GM21723 (cell line): ENCODE data around the gene ATP5PD.
"Not testable (repeated sequence)": the region's sequence is repeated elsewhere in the genome, so short reads cannot be mapped to it uniquely, and the experiment has no call there.

ENCODE experiments used
- ATAC-seq: cut with Tn5 transposase; IDR thresholded peaks from one replicate; pipeline ENCODE4 v1.9.1; 2021; ENCODE audit warnings: mild to moderate bottlenecking, moderate library complexity; ENCODE audit not compliant: unreplicated experiment

The ATP5PD gene

GRCh38 chr17:75059369-75060345 is 12.9 kb upstream of the ATP5PD start:
- no peak for ATAC-seq

DNA sequence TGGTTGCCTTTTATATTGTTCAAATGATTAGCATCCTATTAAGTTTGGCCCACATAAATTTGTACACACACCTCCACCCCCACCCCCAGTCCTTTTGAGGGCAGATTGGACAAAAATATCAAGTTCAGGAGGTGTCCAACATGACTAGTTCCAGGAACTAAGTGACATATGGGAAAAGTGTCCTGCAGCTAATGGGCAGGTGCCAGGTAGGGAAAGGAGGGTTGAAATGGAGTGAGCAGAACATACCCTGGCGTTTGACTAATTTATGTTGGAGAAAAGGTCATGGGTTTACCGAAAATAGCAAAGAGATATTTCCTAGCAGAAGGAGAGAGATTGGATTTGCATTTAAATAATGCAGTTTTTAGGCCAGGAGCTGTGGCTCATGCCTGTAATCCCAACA is 5.2 kb upstream of the ATP5PD start:
- ATAC-seq, result no peak

- no peak for ATAC-seq
Measured at GRCh38 chr17:75049706-75050105, 2.9 kb upstream of the ATP5PD start.

DNA sequence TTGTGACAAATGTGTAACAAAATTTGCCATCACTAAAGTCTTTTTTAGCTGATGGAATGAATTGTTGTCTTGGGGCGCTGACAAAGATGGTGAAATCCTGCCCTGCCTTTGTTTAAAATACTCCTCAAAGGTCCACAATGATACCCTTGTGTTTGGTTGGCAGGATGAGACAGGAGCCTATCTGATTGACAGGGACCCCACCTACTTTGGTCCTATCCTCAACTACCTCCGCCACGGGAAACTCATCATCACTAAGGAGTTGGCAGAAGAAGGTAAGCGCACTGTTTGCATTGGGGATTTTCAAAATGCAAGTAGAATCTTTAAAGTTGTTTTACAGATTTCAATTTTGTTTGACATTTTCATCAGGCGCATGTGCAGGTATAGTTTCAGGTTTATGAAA is 2.3 kb upstream of the ATP5PD start:
- no peak for ATAC-seq

DNA sequence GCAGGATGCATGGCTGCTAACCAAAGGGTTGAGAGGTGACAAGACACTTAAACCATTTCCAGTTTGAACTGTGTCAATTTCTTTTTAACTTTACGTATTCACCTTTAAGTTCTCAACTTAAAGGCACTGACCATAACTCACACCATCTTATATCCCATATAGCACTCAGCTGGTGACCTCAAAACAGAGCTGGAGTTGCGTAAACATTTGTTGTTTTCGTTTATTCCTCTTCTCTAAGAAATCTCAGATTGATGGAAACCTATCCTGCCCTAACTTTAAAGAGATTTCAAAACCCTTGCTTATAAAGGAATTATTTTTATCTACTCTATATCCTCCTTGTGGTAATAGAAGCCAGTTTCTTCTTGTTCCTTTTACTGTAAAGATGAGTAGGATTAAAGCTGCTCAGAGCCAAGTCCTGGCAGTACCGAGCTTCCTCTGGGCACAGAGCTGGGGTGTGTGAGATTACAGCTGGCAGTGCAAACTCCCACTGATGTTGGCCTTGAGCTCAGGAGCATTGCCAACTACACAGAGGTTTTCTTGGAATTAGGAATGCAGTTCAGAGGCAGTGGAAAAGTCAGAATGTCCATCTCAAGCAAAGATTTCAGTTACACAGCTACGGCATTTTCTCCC is 1.6 kb upstream of the ATP5PD start:
- ATAC-seq, result no peak

- peak; percentile 20 for ATAC-seq
Measured at GRCh38 chr17:75047398-75048098, 779 bp upstream of the ATP5PD start.

- ATAC-seq, result not testable (repeated sequence)
Measured at GRCh38 chr17:75045946-75046406, 793 bp downstream of the ATP5PD start.

GRCh38 chr17:75044716-75045115 is 2.1 kb downstream of the ATP5PD start:
- no peak for ATAC-seq

DNA sequence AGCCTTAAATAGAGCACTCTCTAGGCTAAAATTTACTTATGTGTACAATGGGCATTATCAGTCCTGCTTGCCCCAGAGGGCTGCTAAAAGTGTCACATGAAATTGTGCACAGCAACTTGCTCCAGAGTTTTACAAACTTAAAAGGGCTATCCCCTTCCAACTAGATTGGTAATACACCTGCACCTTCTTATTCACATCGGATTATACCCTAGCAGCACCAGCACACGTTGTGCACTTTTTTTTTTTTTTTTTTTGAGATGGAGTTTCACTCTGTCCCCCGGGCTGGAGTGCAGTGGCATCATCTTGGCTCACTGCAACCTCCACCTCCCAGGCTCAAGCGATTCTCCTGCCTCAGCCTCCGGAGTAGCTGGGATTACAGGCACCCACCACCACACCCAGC is 3.0 kb downstream of the ATP5PD start:
- not testable (repeated sequence) for ATAC-seq

GRCh38 chr17:75041656-75042280 is 5.0 kb downstream of the ATP5PD start:
- ATAC-seq, result no peak

DNA sequence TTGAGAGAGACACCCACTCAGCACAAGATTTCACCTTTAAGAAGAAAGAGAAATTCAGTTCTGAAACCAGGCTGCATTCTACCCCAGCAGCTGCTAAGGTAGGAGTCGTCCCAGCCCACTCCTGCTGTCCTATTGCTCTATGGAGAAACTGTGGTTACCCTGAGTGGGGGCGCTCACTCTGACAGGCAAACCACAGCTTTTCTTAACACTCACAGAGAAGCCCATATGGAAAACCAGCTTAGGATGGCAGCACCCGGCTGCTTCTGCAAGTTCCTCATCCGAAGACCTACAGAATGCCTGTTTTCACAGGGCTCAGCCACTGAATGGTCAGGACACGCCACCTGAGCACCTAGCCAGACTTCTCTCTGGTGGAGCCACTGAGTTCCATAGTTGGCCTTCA is 7.5 kb downstream of the ATP5PD start:
- ATAC-seq, result no peak

GRCh38 chr17:75036643-75037268 is 10.0 kb downstream of the ATP5PD start:
- ATAC-seq, result no peak

GRCh38 chr17:75034236-75034908 is 12.4 kb downstream of the ATP5PD start:
- ATAC-seq, result peak; percentile 63

GRCh38 chr17:75033346-75034235 is 13.2 kb downstream of the ATP5PD start:
- peak; percentile 62 for ATAC-seq

DNA sequence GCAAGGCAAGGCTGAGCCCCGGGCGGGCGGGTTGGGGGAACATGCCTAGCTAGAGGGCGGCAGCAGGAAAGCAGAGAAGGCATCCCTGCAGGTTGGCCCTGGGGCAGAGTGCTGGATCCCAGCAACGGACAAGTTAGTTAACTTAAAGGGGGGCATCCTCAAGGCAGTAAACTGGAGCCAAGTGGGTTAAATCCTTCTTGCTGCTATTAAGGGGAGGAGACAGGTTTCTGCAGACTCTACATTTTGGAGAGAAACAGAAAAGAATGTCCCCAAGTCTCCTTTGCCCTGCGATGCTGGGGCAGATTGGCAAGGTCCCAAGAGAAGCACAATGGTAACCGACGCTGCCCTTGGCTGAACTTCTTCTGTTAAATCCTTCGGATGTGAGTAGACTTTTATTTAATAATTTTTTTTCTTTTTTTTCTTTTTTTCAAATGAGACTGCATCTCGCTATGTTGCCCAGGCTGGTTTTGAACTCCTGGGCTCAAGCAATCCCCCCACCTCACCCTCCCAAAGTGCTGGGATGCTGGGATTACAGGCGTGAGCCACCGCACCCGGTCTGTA is 14.0 kb downstream of the ATP5PD start:
- ATAC-seq, result no peak

DNA sequence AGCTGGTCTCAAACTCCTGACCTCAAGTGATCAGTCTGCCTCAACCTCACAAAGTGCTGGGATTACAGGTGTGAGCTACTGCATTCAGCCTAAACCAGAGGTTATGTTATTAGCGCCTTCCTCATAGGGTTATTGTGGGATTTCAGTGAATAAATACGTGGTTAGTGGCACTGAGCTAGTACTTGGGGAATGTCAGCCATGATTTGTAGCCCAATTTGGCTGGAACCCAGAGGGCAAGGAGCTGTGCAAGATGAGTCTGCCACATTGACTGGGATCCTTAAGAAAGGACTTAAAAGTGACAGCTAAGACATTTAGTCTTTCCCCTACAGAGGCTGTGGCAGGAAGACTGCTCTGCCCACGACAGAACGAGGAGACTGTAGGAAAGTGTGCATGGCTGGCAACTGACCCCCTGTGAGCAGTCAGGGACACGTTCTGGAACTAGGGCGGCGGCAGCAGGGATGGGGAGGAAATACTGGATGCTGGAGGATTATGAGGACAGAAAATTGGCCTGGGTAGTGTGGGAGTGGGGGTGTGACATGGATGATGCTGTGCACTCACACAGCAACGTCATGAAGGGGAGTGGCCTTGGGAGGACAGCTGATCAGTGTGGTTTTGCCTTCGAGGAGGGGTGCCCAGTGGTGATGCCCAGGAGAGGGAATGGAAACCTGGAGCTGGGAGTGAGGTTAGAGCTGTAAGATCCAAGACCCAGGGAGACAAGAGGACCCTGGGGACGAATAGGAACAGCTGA is 14.6 kb downstream of the ATP5PD start:
- no peak for ATAC-seq

GRCh38 chr17:75030161-75030560 is 16.6 kb downstream of the ATP5PD start:
- ATAC-seq, result no peak

DNA sequence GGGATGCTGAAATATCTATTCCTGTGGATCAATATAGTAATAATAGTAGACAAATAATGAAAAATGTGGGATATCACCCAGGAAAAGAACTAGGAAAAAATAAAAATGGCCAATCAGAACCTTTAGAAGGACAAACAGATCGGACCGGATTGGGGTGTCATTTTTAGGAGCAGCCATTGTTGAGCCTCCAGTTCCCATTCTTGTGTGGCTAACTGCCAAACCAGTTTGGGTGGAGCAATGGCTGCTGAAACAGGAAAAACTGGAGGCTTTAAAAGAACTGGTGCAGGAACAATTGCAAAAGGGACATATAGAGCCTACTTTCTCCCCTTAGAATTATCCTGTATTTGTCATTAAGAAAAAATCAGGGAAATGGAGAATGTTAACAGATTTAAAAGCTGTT is 20.1 kb downstream of the ATP5PD start:
- ATAC-seq, result not testable (repeated sequence)
